ENCODE results near the gene NOG.

DNA sequence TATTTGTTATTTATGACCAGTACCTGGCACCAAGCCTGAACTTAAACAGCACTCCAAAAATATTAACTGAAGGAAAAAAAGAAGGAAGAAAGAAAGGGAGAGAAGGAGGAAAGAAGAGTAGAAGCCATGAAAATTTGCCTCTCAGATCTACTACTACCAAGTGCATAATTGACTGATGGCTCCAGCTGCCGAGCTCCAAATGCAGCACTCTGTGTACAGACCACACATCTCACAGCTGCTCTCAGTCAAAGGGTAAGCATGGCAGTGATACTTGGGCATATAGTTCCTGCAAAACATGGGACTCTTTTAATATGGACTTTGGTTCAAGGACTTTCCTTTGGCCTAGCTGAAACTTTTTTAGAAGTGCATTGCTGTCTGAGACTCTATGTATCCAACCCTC is 44.0 kb upstream of the NOG start:
- TF ChIP-seq, protein P1, sequence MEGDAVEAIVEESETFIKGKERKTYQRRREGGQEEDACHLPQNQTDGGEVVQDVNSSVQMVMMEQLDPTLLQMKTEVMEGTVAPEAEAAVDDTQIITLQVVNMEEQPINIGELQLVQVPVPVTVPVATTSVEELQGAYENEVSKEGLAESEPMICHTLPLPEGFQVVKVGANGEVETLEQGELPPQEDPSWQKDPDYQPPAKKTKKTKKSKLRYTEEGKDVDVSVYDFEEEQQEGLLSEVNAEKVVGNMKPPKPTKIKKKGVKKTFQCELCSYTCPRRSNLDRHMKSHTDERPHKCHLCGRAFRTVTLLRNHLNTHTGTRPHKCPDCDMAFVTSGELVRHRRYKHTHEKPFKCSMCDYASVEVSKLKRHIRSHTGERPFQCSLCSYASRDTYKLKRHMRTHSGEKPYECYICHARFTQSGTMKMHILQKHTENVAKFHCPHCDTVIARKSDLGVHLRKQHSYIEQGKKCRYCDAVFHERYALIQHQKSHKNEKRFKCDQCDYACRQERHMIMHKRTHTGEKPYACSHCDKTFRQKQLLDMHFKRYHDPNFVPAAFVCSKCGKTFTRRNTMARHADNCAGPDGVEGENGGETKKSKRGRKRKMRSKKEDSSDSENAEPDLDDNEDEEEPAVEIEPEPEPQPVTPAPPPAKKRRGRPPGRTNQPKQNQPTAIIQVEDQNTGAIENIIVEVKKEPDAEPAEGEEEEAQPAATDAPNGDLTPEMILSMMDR (IDR thresholded peaks at IDR 0.05): no peak
- no peak for TF ChIP-seq POLR2A (IDR thresholded peaks at IDR 0.05)

Measured in suprapubic skin (tissue), 3 donors.